Naive B cell (primary cell): Measurements from ENCODE around the gene INO80. TPM values are rescaled to one million over a fixed set of nuclear protein-coding genes. Genes with fewer than 3 reads are reported as not detected.
"Not testable (repeated sequence)": the region's sequence is repeated elsewhere in the genome, so short reads cannot be mapped to it uniquely, and the experiment has no call there.

Experiments
- ATAC-seq, 2 donors: fragments of 150-1000 bp; cut with Tn5 transposase; 2 replicates each; pipeline ENCODE4 v1.10.0; 2021; ENCODE audit warnings: low read depth in 2 of 2, mild to moderate bottlenecking in 2 of 2, moderate library complexity in 2 of 2
- DNase-seq: peaks from one replicate; pipeline ENCODE4 v3.0.0; 2022
- H3K27ac Mint-ChIP-seq, 6 donors: one replicate each; pipeline ENCODE4 v1.8.0; 2020 to 2022; ENCODE audit warnings: mild to moderate bottlenecking in 6 of 6, mixed read lengths in 6 of 6, moderate library complexity in 5 of 6, inconsistent platforms in 2 of 6
- H3K27me3 Mint-ChIP-seq, 3 donors: one replicate each; pipeline ENCODE4 v1.8.0; 2021 to 2022; ENCODE audit warnings: mixed read lengths in 3 of 3, mild to moderate bottlenecking in 1 of 3
- H3K36me3 Mint-ChIP-seq, 2 donors: one replicate each; pipeline ENCODE4 v1.8.0; 2020 to 2022; ENCODE audit warnings: mixed read lengths in 2 of 2, inconsistent platforms in 1 of 2, mild to moderate bottlenecking in 1 of 2
- H3K4me1 Mint-ChIP-seq, 3 donors: one replicate each; pipeline ENCODE4 v1.8.0; 2020 to 2022; ENCODE audit warnings: mixed read lengths in 3 of 3, inconsistent platforms in 1 of 3, mild to moderate bottlenecking in 1 of 3, moderate library complexity in 1 of 3
- H3K4me3 Mint-ChIP-seq, 8 donors: one replicate each; pipeline ENCODE4 v1.8.0; 2020 to 2022; ENCODE audit warnings: mild to moderate bottlenecking in 8 of 8, mixed read lengths in 8 of 8, moderate library complexity in 8 of 8, inconsistent platforms in 2 of 8
- H3K9me3 Mint-ChIP-seq, 7 donors: one replicate each; pipeline ENCODE4 v1.8.0; 2020 to 2022; ENCODE audit warnings: mixed read lengths in 7 of 7, mild to moderate bottlenecking in 5 of 7, inconsistent platforms in 2 of 7, moderate library complexity in 1 of 7
- polyA plus RNA-seq, 6 donors: library from polyadenylated mRNA; unstranded; fragments of 300-500 nt; fragmentation: Illumina TruSeq; gene quantifications; one replicate each; pipeline ENCODE4 v1.2.3, GENCODE V29; 2021; ENCODE audit warnings: low read depth in 6 of 6

INO80 gene
- polyA plus RNA-seq, 6 donors from 2014 or later: 3.4 to 17.1 (median 7.5) TPM

- Mint-ChIP-seq H3K27ac (peak overlapping the region in 4 of 6 donors; percentile 1 to 94 (median 22)), H3K4me3 (no peak overlapping the region), H3K9me3 (no peaks in the 10 kb centered on the region), H3K4me1 (peaks cover 25 to 46% (median 28%) of the 10 kb centered on the region in 3 donors), H3K36me3 (peaks cover 10 to 13% of the 10 kb centered on the region in 2 donors), H3K27me3 (no peaks in the 10 kb centered on the region)
- no peak for DNase-seq
- no peak for ATAC-seq
Measured at GRCh38 chr15:41105348-41106334, 10.4 kb downstream of the INO80 start.

DNA sequence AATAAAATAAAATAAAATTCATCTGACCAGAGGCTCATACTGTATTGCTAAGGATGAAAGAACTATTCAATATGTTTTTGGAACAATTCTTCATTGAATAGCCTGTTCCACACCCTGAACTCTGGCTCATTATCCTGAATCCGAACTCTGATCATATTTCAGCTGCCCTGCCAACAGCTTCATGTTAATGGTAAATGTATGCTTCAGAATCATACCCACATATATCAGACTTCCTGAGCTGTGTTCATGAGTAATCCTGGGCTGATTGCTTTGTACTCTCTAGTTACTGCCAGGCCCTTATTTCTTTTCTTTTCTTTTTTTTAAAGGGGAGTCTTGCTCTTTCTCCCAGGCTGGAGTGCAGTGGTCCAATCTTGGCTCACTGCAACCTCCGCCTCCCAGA is 11.8 kb downstream of the INO80 start:
- ATAC-seq (no peak), DNase-seq (no peak)
- peaks cover 10 to 13% of the 10 kb centered on the region in 2 donors for H3K36me3 Mint-ChIP-seq
- H3K27ac Mint-ChIP-seq: no peak overlapping the region
- H3K4me3 Mint-ChIP-seq: no peak overlapping the region
- H3K9me3 Mint-ChIP-seq: no peaks in the 10 kb centered on the region
- peaks cover 25 to 45% (median 28%) of the 10 kb centered on the region in 3 donors for H3K4me1 Mint-ChIP-seq
- H3K27me3 Mint-ChIP-seq: no peaks in the 10 kb centered on the region

DNA sequence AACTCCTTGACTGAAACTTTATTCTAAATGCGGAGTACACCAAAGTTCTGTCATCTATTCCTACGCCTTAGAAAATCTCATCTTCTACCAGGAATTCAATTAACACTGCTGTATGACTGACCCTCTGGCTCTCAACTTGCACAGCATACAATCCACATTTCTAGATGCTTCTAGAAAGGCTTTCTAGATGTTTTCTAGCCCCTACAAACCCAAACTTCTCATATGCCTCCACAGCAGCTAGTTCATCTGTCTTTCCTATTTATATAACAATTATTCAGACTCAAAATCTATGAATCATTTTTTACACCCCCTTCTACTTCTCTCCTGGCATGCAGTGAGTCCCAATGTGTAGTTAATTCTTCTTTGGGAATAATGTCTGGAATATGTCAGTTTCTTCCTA is 13.2 kb downstream of the INO80 start:
- ATAC-seq: no peak
- no peak for DNase-seq
- H3K27ac Mint-ChIP-seq: peak overlapping the region in 3 of 6 donors; percentile 53 to 74 (median 55)
- peaks cover 18 to 32% (median 23%) of the 10 kb centered on the region in 3 donors for H3K4me1 Mint-ChIP-seq
- no peaks in the 10 kb centered on the region for H3K27me3 Mint-ChIP-seq
- no peaks in the 10 kb centered on the region for H3K9me3 Mint-ChIP-seq
- peaks cover 2 to 4% of the 10 kb centered on the region in 2 donors for H3K36me3 Mint-ChIP-seq
- no peak overlapping the region for H3K4me3 Mint-ChIP-seq

- no peaks in the 10 kb centered on the region for H3K27me3 Mint-ChIP-seq
- H3K9me3 Mint-ChIP-seq: no peaks in the 10 kb centered on the region
- H3K4me1 Mint-ChIP-seq: peaks cover 2 to 14% (median 2%) of the 10 kb centered on the region in 3 donors
- ATAC-seq: no peak
- H3K27ac Mint-ChIP-seq: no peak overlapping the region
- peaks cover 12% of the 10 kb centered on the region in 2 donors for H3K36me3 Mint-ChIP-seq
- DNase-seq: no peak
- no peak overlapping the region for H3K4me3 Mint-ChIP-seq
Measured at GRCh38 chr15:41096178-41096577, 19.9 kb downstream of the INO80 start.

DNA sequence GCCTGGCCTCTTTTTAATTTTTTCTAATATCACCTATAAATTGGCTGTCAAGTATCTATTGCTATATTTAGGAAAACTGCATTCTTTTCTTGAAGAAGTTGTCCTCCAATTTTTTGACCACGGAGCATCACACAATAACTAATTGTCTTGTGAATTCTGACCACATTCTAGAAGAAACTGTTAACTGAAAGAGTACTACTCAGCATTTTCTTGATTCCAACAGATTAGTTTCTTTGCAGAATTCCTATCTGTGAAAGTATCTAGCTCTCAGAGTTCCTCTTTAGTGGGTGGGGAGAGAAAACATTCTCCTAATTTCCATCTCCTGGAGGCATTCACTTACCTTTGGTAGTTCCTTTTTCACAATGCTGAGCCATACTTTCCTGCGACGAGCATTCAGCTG is 31.1 kb downstream of the INO80 start:
- Mint-ChIP-seq H3K9me3 (no peaks in the 10 kb centered on the region), H3K27me3 (no peaks in the 10 kb centered on the region), H3K4me1 (peaks cover 17 to 29% (median 20%) of the 10 kb centered on the region in 3 donors), H3K4me3 (no peak overlapping the region), H3K27ac (peak overlapping the region in 4 of 6 donors; percentile 27 to 88 (median 62)), H3K36me3 (peaks cover 6 to 14% of the 10 kb centered on the region in 2 donors)
- ATAC-seq (no peak), DNase-seq (no peak)

GRCh38 chr15:41080144-41080543 is 35.9 kb downstream of the INO80 start:
- ATAC-seq (peak; percentile 53 to 54), DNase-seq (no peak)
- Mint-ChIP-seq H3K4me3 (peak overlapping the region in 7 of 8 donors; percentile 37 to 92 (median 81)), H3K27ac (peak overlapping the region; percentile 89 to 98 (median 94)), H3K27me3 (no peaks in the 10 kb centered on the region), H3K36me3 (peaks cover 19 to 24% of the 10 kb centered on the region in 2 donors), H3K9me3 (no peaks in the 10 kb centered on the region), H3K4me1 (peaks cover 20 to 31% (median 23%) of the 10 kb centered on the region in 3 donors)

GRCh38 chr15:41079717-41080116 is 36.4 kb downstream of the INO80 start:
- peak; percentile 96 to 97 for ATAC-seq
- H3K27ac Mint-ChIP-seq: peak overlapping the region; percentile 89 to 98 (median 94)
- H3K4me1 Mint-ChIP-seq: peaks cover 20 to 31% (median 23%) of the 10 kb centered on the region in 3 donors
- DNase-seq: peak; percentile 30
- peak overlapping the region; percentile 8 to 92 (median 78) for H3K4me3 Mint-ChIP-seq
- peaks cover 19 to 24% of the 10 kb centered on the region in 2 donors for H3K36me3 Mint-ChIP-seq
- no peaks in the 10 kb centered on the region for H3K27me3 Mint-ChIP-seq
- no peaks in the 10 kb centered on the region for H3K9me3 Mint-ChIP-seq

- not testable (repeated sequence) for ATAC-seq, DNase-seq, H3K9me3 Mint-ChIP-seq, H3K27me3 Mint-ChIP-seq
- H3K4me1 Mint-ChIP-seq: peaks cover 20 to 31% (median 23%) of the 10 kb centered on the region in 3 donors
- H3K27ac Mint-ChIP-seq: peak overlapping the region; percentile 40 to 98 (median 89)
- peaks cover 23 to 32% of the 10 kb centered on the region in 2 donors for H3K36me3 Mint-ChIP-seq
- peak overlapping the region in 7 of 8 donors; percentile 10 to 92 (median 72) for H3K4me3 Mint-ChIP-seq
Measured at GRCh38 chr15:41078879-41079278, 37.2 kb downstream of the INO80 start.

DNA sequence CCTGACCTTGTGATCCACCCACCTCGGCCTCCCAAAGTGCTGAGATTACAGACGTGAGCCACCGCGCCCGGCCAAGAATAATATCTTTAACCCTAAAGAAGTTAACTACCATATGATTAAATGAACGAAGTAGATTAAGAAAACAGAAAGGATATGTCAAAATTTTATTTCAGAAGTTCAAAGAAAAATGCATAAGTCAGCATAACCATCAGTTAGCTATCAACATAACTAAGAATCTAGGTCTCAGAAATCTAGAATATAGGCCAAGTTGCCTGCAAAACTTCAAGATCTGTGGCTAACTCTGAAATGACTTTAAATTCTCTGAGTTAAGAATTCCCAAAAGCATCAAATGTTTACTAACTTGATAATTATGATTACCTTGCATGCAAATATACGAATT is 38.0 kb downstream of the INO80 start:
- Mint-ChIP-seq H3K27me3 (no peaks in the 10 kb centered on the region), H3K27ac (peak overlapping the region in 3 of 6 donors; percentile 16 to 95 (median 53)), H3K4me3 (peak overlapping the region in 5 of 8 donors; percentile 16 to 84 (median 67)), H3K36me3 (peaks cover 29 to 37% of the 10 kb centered on the region in 2 donors), H3K4me1 (peaks cover 20 to 31% (median 23%) of the 10 kb centered on the region in 3 donors), H3K9me3 (no peaks in the 10 kb centered on the region)
- no peak for ATAC-seq
- DNase-seq: no peak

GRCh38 chr15:41073028-41073427 is 43.1 kb downstream of the INO80 start:
- Mint-ChIP-seq H3K4me1 (peaks cover 0 to 2% (median 0%) of the 10 kb centered on the region in 3 donors), H3K27me3 (no peaks in the 10 kb centered on the region), H3K36me3 (peaks cover 20 to 27% of the 10 kb centered on the region in 2 donors), H3K27ac (peak overlapping the region in 2 of 6 donors; percentile 26 to 56), H3K9me3 (no peaks in the 10 kb centered on the region), H3K4me3 (no peak overlapping the region)
- DNase-seq (no peak), ATAC-seq (no peak)

DNA sequence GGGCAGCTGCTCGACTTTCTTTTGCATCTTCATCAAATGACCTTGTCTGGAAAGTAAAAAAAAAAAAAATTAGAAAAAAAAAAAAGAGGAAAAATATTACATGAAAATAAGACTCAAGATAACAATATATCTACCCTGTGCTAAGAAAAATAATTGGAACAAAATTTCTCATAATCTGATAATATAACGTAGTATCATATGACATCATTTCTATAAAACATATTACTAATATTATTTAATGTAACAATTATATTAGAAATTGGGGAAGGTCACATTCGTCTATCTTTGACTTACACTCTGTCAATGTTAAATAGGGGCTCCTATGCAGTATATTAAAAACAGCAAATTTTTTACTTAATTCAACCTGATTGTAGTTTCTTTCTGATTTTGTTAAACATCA is 44.1 kb downstream of the INO80 start:
- no peak for DNase-seq
- no peak for ATAC-seq
- peaks cover 23 to 35% of the 10 kb centered on the region in 2 donors for H3K36me3 Mint-ChIP-seq

GRCh38 chr15:41066516-41066915 is 49.6 kb downstream of the INO80 start:
- DNase-seq (no peak), ATAC-seq (no peak)
- Mint-ChIP-seq H3K27ac (peak overlapping the region in 1 of 6 donors; percentile 36), H3K4me3 (no peak overlapping the region), H3K27me3 (no peaks in the 10 kb centered on the region), H3K9me3 (peaks cover 0 to 10% (median 4%) of the 10 kb centered on the region in 7 donors), H3K4me1 (no peaks in the 10 kb centered on the region), H3K36me3 (peaks cover 34 to 38% of the 10 kb centered on the region in 2 donors)

More for the DNA sequence above, 44.1 kb downstream of the INO80 start:
- no peak overlapping the region for H3K27ac Mint-ChIP-seq
- H3K27me3 Mint-ChIP-seq: no peaks in the 10 kb centered on the region
- H3K9me3 Mint-ChIP-seq: no peaks in the 10 kb centered on the region
- H3K4me1 Mint-ChIP-seq: no peaks in the 10 kb centered on the region
- no peak overlapping the region for H3K4me3 Mint-ChIP-seq

GRCh38 chr15:41061667-41062066 is 54.4 kb downstream of the INO80 start:
- Mint-ChIP-seq H3K27ac (no peak overlapping the region), H3K4me1 (no peaks in the 10 kb centered on the region), H3K9me3 (peaks cover 0 to 10% (median 4%) of the 10 kb centered on the region in 7 donors), H3K27me3 (no peaks in the 10 kb centered on the region), H3K4me3 (no peak overlapping the region), H3K36me3 (peaks cover 28 to 36% of the 10 kb centered on the region in 2 donors)
- no peak for ATAC-seq
- DNase-seq: no peak
